Measurements from ENCODE around the gene GATA1.

DNA sequence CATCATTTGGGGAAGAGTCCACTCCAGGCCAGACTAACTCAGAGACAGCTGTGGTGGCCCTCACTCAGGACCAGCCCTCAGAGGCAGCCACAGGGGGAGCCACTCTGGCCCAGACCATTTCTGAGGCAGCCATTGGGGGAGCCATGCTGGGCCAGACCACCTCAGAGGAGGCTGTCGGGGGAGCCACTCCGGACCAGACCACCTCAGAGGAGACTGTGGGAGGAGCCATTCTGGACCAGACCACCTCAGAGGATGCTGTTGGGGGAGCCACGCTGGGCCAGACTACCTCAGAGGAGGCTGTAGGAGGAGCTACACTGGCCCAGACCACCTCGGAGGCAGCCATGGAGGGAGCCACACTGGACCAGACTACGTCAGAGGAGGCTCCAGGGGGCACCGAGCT, 36.7 kb downstream of the GATA1 start:
- TF ChIP-seq, protein P1, sequence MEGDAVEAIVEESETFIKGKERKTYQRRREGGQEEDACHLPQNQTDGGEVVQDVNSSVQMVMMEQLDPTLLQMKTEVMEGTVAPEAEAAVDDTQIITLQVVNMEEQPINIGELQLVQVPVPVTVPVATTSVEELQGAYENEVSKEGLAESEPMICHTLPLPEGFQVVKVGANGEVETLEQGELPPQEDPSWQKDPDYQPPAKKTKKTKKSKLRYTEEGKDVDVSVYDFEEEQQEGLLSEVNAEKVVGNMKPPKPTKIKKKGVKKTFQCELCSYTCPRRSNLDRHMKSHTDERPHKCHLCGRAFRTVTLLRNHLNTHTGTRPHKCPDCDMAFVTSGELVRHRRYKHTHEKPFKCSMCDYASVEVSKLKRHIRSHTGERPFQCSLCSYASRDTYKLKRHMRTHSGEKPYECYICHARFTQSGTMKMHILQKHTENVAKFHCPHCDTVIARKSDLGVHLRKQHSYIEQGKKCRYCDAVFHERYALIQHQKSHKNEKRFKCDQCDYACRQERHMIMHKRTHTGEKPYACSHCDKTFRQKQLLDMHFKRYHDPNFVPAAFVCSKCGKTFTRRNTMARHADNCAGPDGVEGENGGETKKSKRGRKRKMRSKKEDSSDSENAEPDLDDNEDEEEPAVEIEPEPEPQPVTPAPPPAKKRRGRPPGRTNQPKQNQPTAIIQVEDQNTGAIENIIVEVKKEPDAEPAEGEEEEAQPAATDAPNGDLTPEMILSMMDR (IDR thresholded peaks at IDR 0.05) = no peak
- TF ChIP-seq POLR2A (IDR thresholded peaks at IDR 0.05) (no peak), EP300 (IDR thresholded peaks at IDR 0.05; ENCODE audit: low read depth) (no peak)

Data from transverse colon (tissue), 3 donors.